ENCODE data around the gene GFM2.
"Not testable (repeated sequence)": the region's sequence is repeated elsewhere in the genome, so short reads cannot be mapped to it uniquely, and the experiment has no call there.

The GFM2 gene

DNA sequence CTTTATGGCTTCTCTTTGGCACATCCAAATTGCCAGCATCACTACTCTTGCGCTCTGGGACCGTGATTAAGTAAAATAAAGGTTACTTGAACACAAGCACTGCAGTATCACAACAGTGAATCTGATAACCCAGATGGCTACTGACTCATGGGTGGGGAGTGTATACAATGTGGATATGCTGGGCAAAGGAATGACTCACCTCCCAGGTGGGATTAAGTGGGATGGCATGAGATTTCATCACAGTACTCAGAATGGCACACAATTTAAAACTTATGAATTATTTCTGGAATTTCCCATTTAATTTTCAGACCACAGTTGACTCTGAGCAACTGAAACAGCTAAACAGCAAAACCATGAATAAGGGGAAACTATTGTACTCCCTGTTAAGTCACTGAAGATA is 4.3 kb downstream of the GFM2 start:
- no peak overlapping the region for H3K18ac ChIP-seq (ENCODE audit: low read length)
- H3K36me3 ChIP-seq (replicated peaks in 1 of 2; ENCODE audit: control insufficient read depth in 2 of 2, insufficient read depth in 2 of 2, low read length in 2 of 2) = peaks cover 2 to 76% of the 10 kb centered on the region in 2 donors
- WGBS, 2 donors (ENCODE audit: extremely low coverage in 2 of 2, insufficient read length in 2 of 2, insufficient replicate concordance in 1 of 2) = no CpG with 5 or more reads among the region's 2 CpGs
- no peak overlapping the region for H3K4me2 ChIP-seq (ENCODE audit: insufficient read depth, low read length, poor library complexity, severe bottlenecking)
- no peak overlapping the region for H3K4ac ChIP-seq (ENCODE audit: low read length)
- H3K9me3 ChIP-seq (replicated peaks in 1 of 2; ENCODE audit: control insufficient read depth in 2 of 2, insufficient read depth in 1 of 2, low read depth in 1 of 2, low read length in 2 of 2) = no peaks in the 10 kb centered on the region
- peaks cover 6% of the 10 kb centered on the region for H3K79me1 ChIP-seq (ENCODE audit: low read depth, low read length)
- no peak overlapping the region for H3K9ac ChIP-seq (ENCODE audit: low read depth, low read length, poor library complexity)
- H2BK120ac ChIP-seq (ENCODE audit: low read depth, low read length) = no peak overlapping the region
- H2BK12ac ChIP-seq (ENCODE audit: low read length) = no peak overlapping the region
- no peak overlapping the region for H3K27ac ChIP-seq (replicated peaks; ENCODE audit: low read length)
- no peak overlapping the region for H3K14ac ChIP-seq (ENCODE audit: low read length)
- no peak for DNase-seq (ENCODE audit: low spot score)
- no peak overlapping the region for H3K23ac ChIP-seq (ENCODE audit: low read depth, low read length, poor library complexity)
- peaks cover 4 to 8% of the 10 kb centered on the region in 2 donors for H3K4me1 ChIP-seq (ENCODE audit: control insufficient read depth in 2 of 2, insufficient read depth in 1 of 2, low read depth in 1 of 2, low read length in 2 of 2)
- no peak overlapping the region for H2BK5ac ChIP-seq (ENCODE audit: low read length)
- no peak overlapping the region for H2AFZ ChIP-seq (ENCODE audit: low read length)
- no peaks in the 10 kb centered on the region for H3K27me3 ChIP-seq (ENCODE audit: control insufficient read depth in 3 of 3, insufficient read depth in 3 of 3, low read depth in 1 of 3, low read length in 3 of 3)
- no peak overlapping the region for H3K4me3 ChIP-seq (ENCODE audit: low read length in 2 of 2)
- H2AK5ac ChIP-seq (ENCODE audit: low read depth, low read length) = no peak overlapping the region
- H4K91ac ChIP-seq (ENCODE audit: low read depth, low read length, poor library complexity) = no peak overlapping the region
- no peak overlapping the region for H4K8ac ChIP-seq (ENCODE audit: low read depth, low read length)
- H2BK15ac ChIP-seq (ENCODE audit: low read length) = no peak overlapping the region

- no peak overlapping the region for H4K91ac ChIP-seq (ENCODE audit: low read depth, low read length, poor library complexity)
- peaks cover 2% of the 10 kb centered on the region for H3K79me1 ChIP-seq (ENCODE audit: low read depth, low read length)
- DNase-seq (ENCODE audit: low spot score) = no peak
- H3K4ac ChIP-seq (ENCODE audit: low read length) = no peak overlapping the region
- no peak overlapping the region for H4K8ac ChIP-seq (ENCODE audit: low read depth, low read length)
- no peak overlapping the region for H3K27ac ChIP-seq (replicated peaks; ENCODE audit: low read length)
- no CpG with 5 or more reads among the region's 1 CpG for WGBS, 2 donors (ENCODE audit: extremely low coverage in 2 of 2, insufficient read length in 2 of 2, insufficient replicate concordance in 1 of 2)
- no peak overlapping the region for H3K4me3 ChIP-seq (ENCODE audit: low read length in 2 of 2)
- H3K9ac ChIP-seq (ENCODE audit: low read depth, low read length, poor library complexity) = no peak overlapping the region
- no peak overlapping the region for H2BK12ac ChIP-seq (ENCODE audit: low read length)
- H2AK5ac ChIP-seq (ENCODE audit: low read depth, low read length) = no peak overlapping the region
- no peak overlapping the region for H3K4me2 ChIP-seq (ENCODE audit: insufficient read depth, low read length, poor library complexity, severe bottlenecking)
- H3K23ac ChIP-seq (ENCODE audit: low read depth, low read length, poor library complexity) = no peak overlapping the region
- no peaks in the 10 kb centered on the region for H3K27me3 ChIP-seq (ENCODE audit: control insufficient read depth in 3 of 3, insufficient read depth in 3 of 3, low read depth in 1 of 3, low read length in 3 of 3)
- H3K9me3 ChIP-seq (replicated peaks in 1 of 2; ENCODE audit: control insufficient read depth in 2 of 2, insufficient read depth in 1 of 2, low read depth in 1 of 2, low read length in 2 of 2) = peaks cover 0 to 6% of the 10 kb centered on the region in 2 donors
- H2BK5ac ChIP-seq (ENCODE audit: low read length) = no peak overlapping the region
- H2AFZ ChIP-seq (ENCODE audit: low read length) = no peak overlapping the region
- no peak overlapping the region for H2BK120ac ChIP-seq (ENCODE audit: low read depth, low read length)
- H3K4me1 ChIP-seq (ENCODE audit: control insufficient read depth in 2 of 2, insufficient read depth in 1 of 2, low read depth in 1 of 2, low read length in 2 of 2) = peaks cover 4 to 8% of the 10 kb centered on the region in 2 donors
- H3K36me3 ChIP-seq (replicated peaks in 1 of 2; ENCODE audit: control insufficient read depth in 2 of 2, insufficient read depth in 2 of 2, low read length in 2 of 2) = peaks cover 6 to 89% of the 10 kb centered on the region in 2 donors
- no peak overlapping the region for H2BK15ac ChIP-seq (ENCODE audit: low read length)
- H3K14ac ChIP-seq (ENCODE audit: low read length) = no peak overlapping the region
- no peak overlapping the region for H3K18ac ChIP-seq (ENCODE audit: low read length)
Observed at GRCh38 chr5:74761241-74761640, 5.7 kb downstream of the GFM2 start.

DNA sequence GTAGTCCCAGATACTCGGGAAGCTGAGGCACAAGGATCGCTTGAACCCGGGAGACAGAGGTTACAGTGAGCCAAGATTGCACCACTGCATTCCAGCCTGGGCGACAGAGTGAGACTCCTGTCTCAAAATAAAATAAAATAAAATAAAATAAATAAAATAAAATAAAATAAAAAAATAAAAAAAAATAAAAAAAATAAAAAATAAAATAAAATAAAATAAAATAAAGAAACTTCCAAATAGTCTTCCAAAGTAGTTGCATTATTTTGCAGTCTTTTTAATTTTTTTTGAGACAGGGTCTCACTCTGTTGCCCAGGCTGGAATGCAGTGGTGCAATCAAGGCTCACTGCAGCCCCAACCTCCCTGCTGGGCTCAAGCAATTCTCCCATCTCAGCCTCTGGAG is 18.2 kb downstream of the GFM2 start:
- H3K9ac ChIP-seq (ENCODE audit: low read depth, low read length, poor library complexity); H3K4ac ChIP-seq (ENCODE audit: low read length); H2AFZ ChIP-seq (ENCODE audit: low read length); H2BK5ac ChIP-seq (ENCODE audit: low read length); H3K27ac ChIP-seq (replicated peaks; ENCODE audit: low read length); H3K14ac ChIP-seq (ENCODE audit: low read length); H3K4me3 ChIP-seq (ENCODE audit: low read length in 2 of 2); DNase-seq (ENCODE audit: low spot score); H4K8ac ChIP-seq (ENCODE audit: low read depth, low read length); H3K9me3 ChIP-seq (replicated peaks in 1 of 2; ENCODE audit: control insufficient read depth in 2 of 2, insufficient read depth in 1 of 2, low read depth in 1 of 2, low read length in 2 of 2); H3K23ac ChIP-seq (ENCODE audit: low read depth, low read length, poor library complexity); H4K91ac ChIP-seq (ENCODE audit: low read depth, low read length, poor library complexity); H3K27me3 ChIP-seq (ENCODE audit: control insufficient read depth in 3 of 3, insufficient read depth in 3 of 3, low read depth in 1 of 3, low read length in 3 of 3); H2BK120ac ChIP-seq (ENCODE audit: low read depth, low read length); H2BK12ac ChIP-seq (ENCODE audit: low read length); H3K79me1 ChIP-seq (ENCODE audit: low read depth, low read length); H2AK5ac ChIP-seq (ENCODE audit: low read depth, low read length); H3K18ac ChIP-seq (ENCODE audit: low read length); H3K4me1 ChIP-seq (ENCODE audit: control insufficient read depth in 2 of 2, insufficient read depth in 1 of 2, low read depth in 1 of 2, low read length in 2 of 2); H2BK15ac ChIP-seq (ENCODE audit: low read length); H3K4me2 ChIP-seq (ENCODE audit: insufficient read depth, low read length, poor library complexity, severe bottlenecking): not testable (repeated sequence)
- H3K36me3 ChIP-seq (replicated peaks in 1 of 2; ENCODE audit: control insufficient read depth in 2 of 2, insufficient read depth in 2 of 2, low read length in 2 of 2) = peaks cover 3 to 93% of the 10 kb centered on the region in 2 donors
- WGBS, 2 donors (ENCODE audit: extremely low coverage in 2 of 2, insufficient read length in 2 of 2, insufficient replicate concordance in 1 of 2) = no CpG with 5 or more reads among the region's 4 CpGs

GRCh38 chr5:74738406-74738805 is 28.5 kb downstream of the GFM2 start:
- Histone ChIP-seq H3K4me1 (ENCODE audit: control insufficient read depth in 2 of 2, insufficient read depth in 1 of 2, low read depth in 1 of 2, low read length in 2 of 2) (no peaks in the 10 kb centered on the region), H3K27ac (replicated peaks; ENCODE audit: low read length) (no peak overlapping the region), H3K4me3 (ENCODE audit: low read length in 2 of 2) (no peak overlapping the region), H3K18ac (ENCODE audit: low read length) (no peak overlapping the region), H3K4ac (ENCODE audit: low read length) (no peak overlapping the region), H3K36me3 (replicated peaks in 1 of 2; ENCODE audit: control insufficient read depth in 2 of 2, insufficient read depth in 2 of 2, low read length in 2 of 2) (peaks cover 4 to 96% of the 10 kb centered on the region in 2 donors), H4K91ac (ENCODE audit: low read depth, low read length, poor library complexity) (no peak overlapping the region), H3K23ac (ENCODE audit: low read depth, low read length, poor library complexity) (no peak overlapping the region), H3K9me3 (replicated peaks in 1 of 2; ENCODE audit: control insufficient read depth in 2 of 2, insufficient read depth in 1 of 2, low read depth in 1 of 2, low read length in 2 of 2) (no peaks in the 10 kb centered on the region), H3K14ac (ENCODE audit: low read length) (no peak overlapping the region), H2BK15ac (ENCODE audit: low read length) (no peak overlapping the region), H3K27me3 (ENCODE audit: control insufficient read depth in 3 of 3, insufficient read depth in 3 of 3, low read depth in 1 of 3, low read length in 3 of 3) (no peaks in the 10 kb centered on the region), H3K79me1 (ENCODE audit: low read depth, low read length) (no peaks in the 10 kb centered on the region), H2BK5ac (ENCODE audit: low read length) (no peak overlapping the region), H2AFZ (ENCODE audit: low read length) (no peak overlapping the region), H2BK12ac (ENCODE audit: low read length) (no peak overlapping the region), H4K8ac (ENCODE audit: low read depth, low read length) (no peak overlapping the region), H3K4me2 (ENCODE audit: insufficient read depth, low read length, poor library complexity, severe bottlenecking) (no peak overlapping the region), H2BK120ac (ENCODE audit: low read depth, low read length) (no peak overlapping the region), H3K9ac (ENCODE audit: low read depth, low read length, poor library complexity) (no peak overlapping the region), H2AK5ac (ENCODE audit: low read depth, low read length) (no peak overlapping the region)
- DNase-seq (ENCODE audit: low spot score) = no peak
- WGBS, 2 donors (ENCODE audit: extremely low coverage in 2 of 2, insufficient read length in 2 of 2, insufficient replicate concordance in 1 of 2) = no CpG with 5 or more reads among the region's 4 CpGs
